Measurements from ENCODE around the gene ZNF430.

DNA sequence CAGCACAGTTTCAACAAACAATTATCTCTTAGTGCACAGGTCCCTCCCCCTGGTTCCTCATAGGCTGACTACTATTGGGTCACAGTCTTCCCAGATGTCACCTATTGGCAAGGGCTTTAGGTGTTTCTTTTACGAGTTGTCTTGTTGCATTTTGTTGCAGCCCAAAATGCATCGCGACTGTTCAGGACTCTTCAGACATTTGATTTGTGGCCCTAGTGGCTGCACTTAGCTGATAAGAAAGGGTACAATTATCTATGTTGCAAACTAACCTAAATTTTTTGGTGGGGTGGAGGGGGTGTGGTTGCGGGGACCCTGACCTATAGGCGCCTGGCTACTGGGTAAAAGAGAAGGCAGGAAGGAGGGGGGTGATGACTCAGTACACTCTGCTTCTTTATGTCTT, 32.4 kb downstream of the ZNF430 start:
- TF ChIP-seq POLR2AphosphoS5 (IDR thresholded peaks at IDR 0.05), result no peak
- TF ChIP-seq, protein P1, sequence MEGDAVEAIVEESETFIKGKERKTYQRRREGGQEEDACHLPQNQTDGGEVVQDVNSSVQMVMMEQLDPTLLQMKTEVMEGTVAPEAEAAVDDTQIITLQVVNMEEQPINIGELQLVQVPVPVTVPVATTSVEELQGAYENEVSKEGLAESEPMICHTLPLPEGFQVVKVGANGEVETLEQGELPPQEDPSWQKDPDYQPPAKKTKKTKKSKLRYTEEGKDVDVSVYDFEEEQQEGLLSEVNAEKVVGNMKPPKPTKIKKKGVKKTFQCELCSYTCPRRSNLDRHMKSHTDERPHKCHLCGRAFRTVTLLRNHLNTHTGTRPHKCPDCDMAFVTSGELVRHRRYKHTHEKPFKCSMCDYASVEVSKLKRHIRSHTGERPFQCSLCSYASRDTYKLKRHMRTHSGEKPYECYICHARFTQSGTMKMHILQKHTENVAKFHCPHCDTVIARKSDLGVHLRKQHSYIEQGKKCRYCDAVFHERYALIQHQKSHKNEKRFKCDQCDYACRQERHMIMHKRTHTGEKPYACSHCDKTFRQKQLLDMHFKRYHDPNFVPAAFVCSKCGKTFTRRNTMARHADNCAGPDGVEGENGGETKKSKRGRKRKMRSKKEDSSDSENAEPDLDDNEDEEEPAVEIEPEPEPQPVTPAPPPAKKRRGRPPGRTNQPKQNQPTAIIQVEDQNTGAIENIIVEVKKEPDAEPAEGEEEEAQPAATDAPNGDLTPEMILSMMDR (IDR thresholded peaks at IDR 0.05), result no peak
- TF ChIP-seq POLR2A (IDR thresholded peaks at IDR 0.05; ENCODE audit: low read depth), result no peak
- no peak for TF ChIP-seq EP300 (IDR thresholded peaks at IDR 0.05)
